Fibroblast of peridontal ligament (primary cell): ENCODE measurements around the gene HNRNPLL.

Experiments used
- DNase-seq: peaks from one replicate; pipeline ENCODE4 v3.0.0-alpha.2; 2010; ENCODE audit errors: extremely low read depth

The HNRNPLL gene

GRCh38 chr2:38528534-38528933, 74.2 kb downstream of the HNRNPLL start:
- no peak for DNase-seq

GRCh38 chr2:38528008-38528442, 74.7 kb downstream of the HNRNPLL start:
- peak; percentile 67 for DNase-seq

GRCh38 chr2:38527338-38528007, 75.3 kb downstream of the HNRNPLL start:
- DNase-seq, result no peak

GRCh38 chr2:38526195-38526594, 76.5 kb downstream of the HNRNPLL start:
- DNase-seq, result peak; percentile 92

GRCh38 chr2:38524580-38524979, 78.1 kb downstream of the HNRNPLL start:
- DNase-seq, result no peak

GRCh38 chr2:38523728-38524437, 78.8 kb downstream of the HNRNPLL start:
- DNase-seq, result no peak

- DNase-seq, result no peak
These were observed 79.9 kb downstream of the HNRNPLL start for GRCh38 chr2:38522754-38523349.

GRCh38 chr2:38521835-38522234, 80.9 kb downstream of the HNRNPLL start:
- no peak for DNase-seq

- no peak for DNase-seq
These were observed 85.4 kb downstream of the HNRNPLL start for GRCh38 chr2:38517284-38517683.

GRCh38 chr2:38516526-38516925, 86.2 kb downstream of the HNRNPLL start:
- no peak for DNase-seq

GRCh38 chr2:38516122-38516521, 86.6 kb downstream of the HNRNPLL start:
- DNase-seq, result no peak

- DNase-seq, result peak; percentile 54
These were observed 87.3 kb downstream of the HNRNPLL start for GRCh38 chr2:38515155-38516074.

- no peak for DNase-seq
These were observed 88.0 kb downstream of the HNRNPLL start for GRCh38 chr2:38514603-38515154.

GRCh38 chr2:38512211-38512610, 90.5 kb downstream of the HNRNPLL start:
- DNase-seq, result no peak
